ENCODE results near the gene SPINT1.

DNA sequence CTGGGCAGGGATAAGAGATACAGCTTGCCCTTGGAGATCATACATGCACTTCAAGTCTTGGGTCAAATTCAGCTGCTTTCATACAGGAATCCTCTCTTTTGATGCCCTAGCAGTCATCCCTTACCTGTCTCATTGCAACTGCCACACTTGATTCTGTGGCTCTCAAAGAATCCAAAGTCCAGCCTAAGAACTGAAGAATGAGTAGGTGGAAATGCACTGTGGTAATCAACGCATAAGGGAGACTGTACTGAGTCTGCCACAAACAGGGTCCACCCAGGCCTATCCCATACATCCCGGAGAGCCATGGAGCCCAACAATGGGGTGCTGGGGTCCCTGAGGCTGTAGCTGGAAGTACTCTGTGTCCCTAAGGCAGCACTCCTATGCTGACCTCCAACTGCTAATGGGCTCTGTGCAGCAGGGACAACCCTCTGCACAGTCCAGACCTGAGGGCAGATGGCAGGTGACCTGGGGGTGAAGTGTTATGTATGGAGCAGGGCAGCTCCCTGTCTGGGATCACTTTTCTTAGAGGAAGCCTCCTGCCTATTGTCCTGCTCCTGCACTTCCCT is 48.7 kb downstream of the SPINT1 start:
- TF ChIP-seq, protein P1, sequence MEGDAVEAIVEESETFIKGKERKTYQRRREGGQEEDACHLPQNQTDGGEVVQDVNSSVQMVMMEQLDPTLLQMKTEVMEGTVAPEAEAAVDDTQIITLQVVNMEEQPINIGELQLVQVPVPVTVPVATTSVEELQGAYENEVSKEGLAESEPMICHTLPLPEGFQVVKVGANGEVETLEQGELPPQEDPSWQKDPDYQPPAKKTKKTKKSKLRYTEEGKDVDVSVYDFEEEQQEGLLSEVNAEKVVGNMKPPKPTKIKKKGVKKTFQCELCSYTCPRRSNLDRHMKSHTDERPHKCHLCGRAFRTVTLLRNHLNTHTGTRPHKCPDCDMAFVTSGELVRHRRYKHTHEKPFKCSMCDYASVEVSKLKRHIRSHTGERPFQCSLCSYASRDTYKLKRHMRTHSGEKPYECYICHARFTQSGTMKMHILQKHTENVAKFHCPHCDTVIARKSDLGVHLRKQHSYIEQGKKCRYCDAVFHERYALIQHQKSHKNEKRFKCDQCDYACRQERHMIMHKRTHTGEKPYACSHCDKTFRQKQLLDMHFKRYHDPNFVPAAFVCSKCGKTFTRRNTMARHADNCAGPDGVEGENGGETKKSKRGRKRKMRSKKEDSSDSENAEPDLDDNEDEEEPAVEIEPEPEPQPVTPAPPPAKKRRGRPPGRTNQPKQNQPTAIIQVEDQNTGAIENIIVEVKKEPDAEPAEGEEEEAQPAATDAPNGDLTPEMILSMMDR (IDR thresholded peaks at IDR 0.05) = no peak
- no peak for TF ChIP-seq EP300 (IDR thresholded peaks at IDR 0.05)
- no peak for TF ChIP-seq POLR2A (IDR thresholded peaks at IDR 0.05)
